NCI-H1092 treated with DMSO at 0.1 percent for 48 hours (cell line): Measurements from ENCODE around the gene STK10.

Experiments used
- DNase-seq: peaks from one replicate; lab custom pipeline; 2025; lab: John Stamatoyannopoulos, UW

The STK10 gene

GRCh38 chr5:172188893-172189692 lies 1.1 kb upstream of the STK10 start:
- no peak for DNase-seq

- no peak for DNase-seq
These were observed 649 bp downstream of the STK10 start for GRCh38 chr5:172187118-172188032.

- no peak for DNase-seq
These were observed 1.8 kb downstream of the STK10 start for GRCh38 chr5:172186114-172186695.

GRCh38 chr5:172185096-172185461 lies 2.9 kb downstream of the STK10 start:
- no peak for DNase-seq

GRCh38 chr5:172183881-172184280 lies 4.1 kb downstream of the STK10 start:
- DNase-seq = no peak

- DNase-seq = no peak
These were observed 5.7 kb downstream of the STK10 start for GRCh38 chr5:172182291-172182690.

- no peak for DNase-seq
These were observed 7.1 kb downstream of the STK10 start for GRCh38 chr5:172180936-172181335.

GRCh38 chr5:172178991-172179989 lies 8.7 kb downstream of the STK10 start:
- no peak for DNase-seq

- no peak for DNase-seq
These were observed 9.6 kb downstream of the STK10 start for GRCh38 chr5:172178301-172178987.

- DNase-seq = no peak
These were observed 10.8 kb downstream of the STK10 start for GRCh38 chr5:172177176-172177575.

- DNase-seq = no peak
These were observed 12.7 kb downstream of the STK10 start for GRCh38 chr5:172175263-172175719.

- no peak for DNase-seq
These were observed 14.4 kb downstream of the STK10 start for GRCh38 chr5:172173564-172174153.

- no peak for DNase-seq
These were observed 15.0 kb downstream of the STK10 start for GRCh38 chr5:172172912-172173563.

GRCh38 chr5:172171118-172171517 lies 16.9 kb downstream of the STK10 start:
- no peak for DNase-seq

- no peak for DNase-seq
These were observed 17.7 kb downstream of the STK10 start for GRCh38 chr5:172170251-172170701.

- no peak for DNase-seq
These were observed 18.8 kb downstream of the STK10 start for GRCh38 chr5:172169216-172169615.

GRCh38 chr5:172168311-172168710 lies 19.7 kb downstream of the STK10 start:
- no peak for DNase-seq

- no peak for DNase-seq
These were observed 20.1 kb downstream of the STK10 start for GRCh38 chr5:172167895-172168294.

GRCh38 chr5:172166030-172166826 lies 21.8 kb downstream of the STK10 start:
- DNase-seq = no peak
